Measurements from ENCODE around the gene ELFN1.

The ELFN1 gene

GRCh38 chr7:1677206-1678080 is 7.4 kb downstream of the ELFN1 start:
- FAIRE-seq: no peak

DNA sequence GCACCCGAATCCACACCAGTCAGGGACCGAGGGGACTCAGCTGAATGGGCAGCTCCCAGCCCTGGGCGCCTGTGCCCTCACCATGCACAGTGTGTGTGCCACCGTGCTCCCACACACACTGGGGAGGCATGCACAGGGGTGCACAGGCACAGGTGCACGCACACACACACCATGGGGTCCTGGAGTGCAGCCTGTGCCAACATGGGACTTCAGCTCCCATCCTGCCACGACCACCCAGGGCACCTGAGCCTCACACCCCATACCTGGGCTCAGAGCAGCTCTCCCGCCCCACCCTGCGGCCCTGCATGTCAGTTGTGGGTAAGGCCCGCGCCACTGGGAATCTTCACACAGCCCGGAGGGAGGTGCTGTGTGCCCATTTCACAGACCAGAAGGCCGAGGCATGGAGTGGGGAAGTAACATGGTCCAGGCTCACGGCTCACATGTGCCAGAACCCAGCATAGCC is 8.0 kb downstream of the ELFN1 start:
- FAIRE-seq: no peak

- FAIRE-seq: no peak
Measured at GRCh38 chr7:1678571-1679325, 8.7 kb downstream of the ELFN1 start.

DNA sequence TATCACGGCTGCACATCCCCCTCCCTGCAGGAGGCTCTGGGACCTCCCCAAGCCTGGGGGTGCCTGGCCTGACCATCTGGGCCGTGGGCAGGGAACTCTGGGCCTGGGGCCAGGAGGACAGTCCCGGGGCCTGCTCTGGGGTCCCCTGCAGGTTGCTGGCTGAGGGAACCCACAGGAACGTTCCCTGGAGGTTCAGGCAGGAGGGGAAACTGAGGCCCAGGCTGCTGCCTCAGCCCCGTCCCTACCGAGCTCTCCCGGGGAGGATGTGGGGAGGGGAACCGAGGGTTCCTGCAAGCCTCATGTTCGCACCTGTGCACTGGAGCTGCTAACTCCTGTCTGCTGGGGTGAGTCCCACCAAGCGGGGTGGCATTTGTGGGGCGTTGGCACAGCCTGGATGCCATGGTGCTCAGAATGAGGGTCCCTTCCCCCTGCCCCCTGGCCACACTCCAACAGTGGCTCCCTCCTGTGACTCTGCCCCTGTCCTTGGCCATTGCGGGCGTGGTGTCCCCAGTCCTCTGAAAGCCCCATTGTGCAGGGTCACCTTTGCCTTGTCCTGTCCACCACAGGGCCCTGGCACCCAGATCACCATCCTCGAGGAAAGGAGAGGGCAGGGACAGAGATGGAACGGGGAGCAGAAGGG is 9.4 kb downstream of the ELFN1 start:
- FAIRE-seq: no peak

GRCh38 chr7:1679966-1680730 is 10.1 kb downstream of the ELFN1 start:
- no peak for FAIRE-seq

DNA sequence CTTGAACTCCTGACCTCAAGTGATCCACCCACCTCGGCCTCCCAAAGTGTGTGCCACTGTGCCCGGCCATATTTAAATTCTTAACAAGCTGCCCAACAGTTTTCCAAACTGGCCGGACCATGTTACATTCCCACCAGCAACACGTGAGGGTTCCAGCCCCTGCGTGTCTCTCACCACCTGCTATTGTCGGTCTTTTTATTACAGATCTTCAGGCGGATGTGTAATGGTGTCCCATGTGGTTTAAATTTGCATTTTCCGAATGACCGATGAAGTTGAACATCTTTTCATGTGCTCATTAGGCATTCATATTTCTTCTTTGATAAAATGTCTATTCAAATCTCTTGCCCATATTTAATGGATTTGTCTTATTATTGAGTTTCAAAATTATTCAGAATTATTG is 11.5 kb downstream of the ELFN1 start:
- FAIRE-seq: no peak

- no peak for FAIRE-seq
Measured at GRCh38 chr7:1685000-1685624, 15.0 kb downstream of the ELFN1 start.

DNA sequence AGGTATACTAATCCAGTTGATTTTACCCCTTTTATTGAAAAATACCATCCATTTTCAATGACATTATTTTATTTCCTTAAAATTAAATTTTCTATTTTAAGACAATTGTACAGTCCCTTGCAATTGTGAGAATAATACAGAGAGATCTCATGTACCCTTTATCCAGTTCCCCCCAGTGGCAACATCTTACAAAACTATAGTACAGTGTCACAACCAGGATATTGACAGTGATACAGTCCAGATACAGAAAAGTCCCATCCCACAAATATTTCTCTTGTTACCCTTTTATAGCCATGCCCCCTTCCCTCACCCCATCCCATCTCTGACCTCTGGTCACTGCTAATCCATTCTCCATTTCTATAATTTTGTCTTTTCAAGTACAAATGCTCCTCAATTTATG is 18.5 kb downstream of the ELFN1 start:
- FAIRE-seq: no peak

- FAIRE-seq: no peak
Measured at GRCh38 chr7:1689311-1689710, 19.2 kb downstream of the ELFN1 start.

- FAIRE-seq: no peak
Measured at GRCh38 chr7:1690359-1690958, 20.4 kb downstream of the ELFN1 start.

DNA sequence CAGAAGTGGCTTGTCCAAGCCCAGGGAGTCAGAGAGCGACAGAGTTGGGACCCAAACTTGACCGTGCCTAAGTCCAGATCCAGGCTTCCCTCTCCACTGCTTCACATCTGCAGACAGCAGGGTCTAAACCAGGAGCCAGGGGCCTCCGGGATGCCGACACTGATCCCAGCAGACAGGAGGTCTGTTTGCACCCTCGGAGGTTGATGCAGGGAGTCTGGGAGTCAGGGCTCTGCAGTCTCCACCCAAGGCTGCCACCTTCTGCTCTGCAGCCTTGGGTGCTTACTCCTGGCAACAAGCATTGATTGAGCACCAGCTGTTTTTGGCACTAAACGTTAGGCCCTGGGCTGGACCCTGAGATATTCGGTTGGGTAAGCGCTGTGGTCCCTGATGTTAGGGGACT is 21.0 kb downstream of the ELFN1 start:
- FAIRE-seq: no peak

DNA sequence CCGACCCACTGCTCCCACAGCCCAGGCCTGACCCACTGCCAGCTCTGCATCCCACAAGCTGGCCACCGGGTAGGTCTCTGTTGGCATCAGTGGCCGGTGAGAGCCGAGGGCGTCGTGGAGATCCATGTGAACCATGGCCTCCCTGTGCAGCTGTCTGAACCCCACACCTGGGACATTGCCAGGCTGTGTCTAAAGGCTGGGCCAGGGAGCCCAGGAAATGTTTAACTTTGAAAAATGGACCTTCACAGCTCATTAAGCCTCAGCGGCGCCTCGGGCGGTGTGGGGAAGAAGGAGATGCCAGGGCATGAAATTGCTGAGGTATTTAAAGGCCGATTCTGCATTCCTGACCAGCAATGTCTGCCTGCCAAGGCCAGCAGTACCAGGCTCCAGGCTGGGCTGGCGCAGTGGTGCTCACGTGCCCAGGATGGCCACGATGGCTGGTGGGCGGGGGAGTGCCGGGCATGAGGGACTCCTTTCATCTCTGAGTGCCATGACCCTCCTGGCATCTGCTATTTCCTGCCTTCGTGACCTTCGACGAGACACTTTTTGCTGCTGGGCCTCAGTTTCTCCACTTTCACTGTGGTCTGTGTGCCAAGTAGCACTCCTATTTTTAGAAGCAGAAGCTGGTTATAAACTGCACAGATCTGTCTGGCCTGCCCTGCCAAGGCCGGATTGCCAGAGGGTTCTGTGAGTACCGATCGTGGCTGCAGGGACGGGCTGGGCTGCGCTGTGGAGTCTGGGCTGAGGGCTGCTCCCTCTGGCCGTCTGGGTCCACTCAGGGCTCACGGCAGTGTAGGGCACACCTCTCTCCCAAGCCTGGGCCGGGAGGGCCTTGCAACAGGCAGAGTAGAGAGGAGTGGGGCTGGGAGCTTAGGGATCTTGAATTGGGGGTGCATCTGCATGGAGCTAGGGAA is 21.8 kb downstream of the ELFN1 start:
- FAIRE-seq: no peak

- no peak for FAIRE-seq
Measured at GRCh38 chr7:1692515-1693418, 22.7 kb downstream of the ELFN1 start.

GRCh38 chr7:1693419-1693990 is 23.4 kb downstream of the ELFN1 start:
- no peak for FAIRE-seq

- no peak for FAIRE-seq
Measured at GRCh38 chr7:1693991-1694524, 24.0 kb downstream of the ELFN1 start.

- no peak for FAIRE-seq
Measured at GRCh38 chr7:1694611-1695511, 24.8 kb downstream of the ELFN1 start.

DNA sequence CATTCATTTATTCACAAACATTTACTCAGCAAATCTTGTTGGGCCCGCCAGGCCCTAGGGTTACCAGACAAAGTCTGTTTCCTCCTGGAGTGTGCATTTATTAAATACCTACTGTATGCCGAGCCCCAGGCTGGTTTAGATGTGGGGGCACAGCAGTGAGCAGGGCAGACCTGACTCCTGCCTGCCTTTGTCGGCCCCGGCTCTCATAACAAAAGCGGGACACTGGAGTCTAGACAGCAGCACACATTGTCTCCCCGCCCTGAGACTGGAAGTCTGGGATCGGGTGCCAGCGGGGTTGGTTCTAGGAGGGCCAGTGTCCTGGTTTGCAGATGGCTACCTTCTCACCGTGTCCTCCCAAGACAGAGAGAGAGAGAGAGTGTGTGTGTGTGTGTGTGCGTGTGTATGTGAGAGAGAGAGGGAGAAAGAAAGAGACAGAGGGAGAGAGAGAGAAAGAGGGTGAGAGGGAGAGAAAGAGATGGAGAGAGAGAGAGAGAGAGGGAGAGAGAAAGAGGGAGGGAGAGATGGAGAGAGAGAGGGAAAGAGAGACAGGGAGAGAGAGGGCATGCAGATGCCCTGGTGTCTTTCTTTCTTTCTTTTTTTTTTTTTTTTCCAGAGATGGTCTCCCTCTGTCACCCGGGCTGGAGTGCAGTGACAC is 25.9 kb downstream of the ELFN1 start:
- no peak for FAIRE-seq

All from G401.6 (cell line).